GM18858 (cell line): ENCODE results near the gene CYS1.

Experiments used
- ATAC-seq: cut with Tn5 transposase; IDR thresholded peaks from one replicate; pipeline ENCODE4 v1.9.1; 2021; ENCODE audit not compliant: unreplicated experiment

The CYS1 gene

GRCh38 chr2:10072656-10073480, 7.3 kb downstream of the CYS1 start:
- ATAC-seq, result peak; percentile 63

- no peak for ATAC-seq
Measured at GRCh38 chr2:10071595-10071994, 8.6 kb downstream of the CYS1 start.

GRCh38 chr2:10071176-10071575, 9.0 kb downstream of the CYS1 start:
- ATAC-seq, result no peak

- no peak for ATAC-seq
Measured at GRCh38 chr2:10067881-10068280, 12.3 kb downstream of the CYS1 start.

- no peak for ATAC-seq
Measured at GRCh38 chr2:10067330-10067729, 12.9 kb downstream of the CYS1 start.

GRCh38 chr2:10065773-10066055, 14.5 kb downstream of the CYS1 start:
- no peak for ATAC-seq

- no peak for ATAC-seq
Measured at GRCh38 chr2:10064932-10065772, 15.1 kb downstream of the CYS1 start.

- ATAC-seq, result no peak
Measured at GRCh38 chr2:10063566-10063965, 16.6 kb downstream of the CYS1 start.

- no peak for ATAC-seq
Measured at GRCh38 chr2:10062931-10063365, 17.3 kb downstream of the CYS1 start.

- ATAC-seq, result no peak
Measured at GRCh38 chr2:10061221-10061925, 18.8 kb downstream of the CYS1 start.

- no peak for ATAC-seq
Measured at GRCh38 chr2:10059552-10060335, 20.5 kb downstream of the CYS1 start.

- no peak for ATAC-seq
Measured at GRCh38 chr2:10059016-10059351, 21.2 kb downstream of the CYS1 start.

GRCh38 chr2:10058251-10059015, 21.8 kb downstream of the CYS1 start:
- no peak for ATAC-seq

GRCh38 chr2:10057231-10058107, 22.7 kb downstream of the CYS1 start:
- no peak for ATAC-seq

GRCh38 chr2:10056439-10056838, 23.8 kb downstream of the CYS1 start:
- no peak for ATAC-seq

GRCh38 chr2:10054976-10055375, 25.2 kb downstream of the CYS1 start:
- no peak for ATAC-seq

GRCh38 chr2:10054424-10054823, 25.8 kb downstream of the CYS1 start:
- no peak for ATAC-seq

- ATAC-seq, result no peak
Measured at GRCh38 chr2:10053351-10053750, 26.9 kb downstream of the CYS1 start.

- no peak for ATAC-seq
Measured at GRCh38 chr2:10052216-10052615, 28.0 kb downstream of the CYS1 start.
